ENCODE measurements around the gene FGFRL1.

FGFRL1 gene

GRCh38 chr4:965766-966134, 45.7 kb upstream of the FGFRL1 start:
- DNase-seq (ENCODE audit: low read depth) = no peak
- no peak overlapping the region for H3K4me3 ChIP-seq (ENCODE audit: low read depth, low read length)
- no peak for TF ChIP-seq CTCF (IDR thresholded peaks at IDR 0.05; ENCODE audit: insufficient read depth, low read depth, low read length, missing control alignments)

- H3K4me3 ChIP-seq (ENCODE audit: low read depth, low read length) = no peak overlapping the region
- DNase-seq (ENCODE audit: low read depth) = no peak
- no peak for TF ChIP-seq CTCF (IDR thresholded peaks at IDR 0.05; ENCODE audit: insufficient read depth, low read depth, low read length, missing control alignments)
Measured at GRCh38 chr4:966266-967112, 44.9 kb upstream of the FGFRL1 start.

- no peak for TF ChIP-seq CTCF (IDR thresholded peaks at IDR 0.05; ENCODE audit: insufficient read depth, low read depth, low read length, missing control alignments)
- no peak for DNase-seq (ENCODE audit: low read depth)
- no peak overlapping the region for H3K4me3 ChIP-seq (ENCODE audit: low read depth, low read length)
Measured at GRCh38 chr4:967113-968104, 44.0 kb upstream of the FGFRL1 start.

- no peak for DNase-seq (ENCODE audit: low read depth)
- TF ChIP-seq CTCF (IDR thresholded peaks at IDR 0.05; ENCODE audit: insufficient read depth, low read depth, low read length, missing control alignments) = no peak
- no peak overlapping the region for H3K4me3 ChIP-seq (ENCODE audit: low read depth, low read length)
Measured at GRCh38 chr4:968221-968620, 43.2 kb upstream of the FGFRL1 start.

- DNase-seq (ENCODE audit: low read depth) = no peak
- H3K4me3 ChIP-seq (ENCODE audit: low read depth, low read length) = no peak overlapping the region
- no peak for TF ChIP-seq CTCF (IDR thresholded peaks at IDR 0.05; ENCODE audit: insufficient read depth, low read depth, low read length, missing control alignments)
Measured at GRCh38 chr4:968621-969394, 42.6 kb upstream of the FGFRL1 start.

GRCh38 chr4:970046-970745, 41.2 kb upstream of the FGFRL1 start:
- H3K4me3 ChIP-seq (ENCODE audit: low read depth, low read length) = no peak overlapping the region
- DNase-seq (ENCODE audit: low read depth) = no peak
- no peak for TF ChIP-seq CTCF (IDR thresholded peaks at IDR 0.05; ENCODE audit: insufficient read depth, low read depth, low read length, missing control alignments)

Measured in GM12865 (cell line).